ENCODE data around the gene ASF1B.

The ASF1B gene

GRCh38 chr19:14106840-14107239 lies 29.5 kb downstream of the ASF1B start:
- H3K27ac Mint-ChIP-seq: no peak overlapping the region
- H3K4me3 Mint-ChIP-seq: no peak overlapping the region
- no peak for TF ChIP-seq CTCF (IDR thresholded peaks at IDR 0.05; ENCODE audit: unreplicated experiment in 3 of 3)
- H3K9me3 Mint-ChIP-seq: no peaks in the 10 kb centered on the region
- H3K4me1 Mint-ChIP-seq: peaks cover 12% of the 10 kb centered on the region
- no peaks in the 10 kb centered on the region for H3K27me3 Mint-ChIP-seq (ENCODE audit: low read depth)
- H3K36me3 Mint-ChIP-seq (ENCODE audit: low read depth): peaks cover 33% of the 10 kb centered on the region

GRCh38 chr19:14105680-14106079 lies 30.7 kb downstream of the ASF1B start:
- TF ChIP-seq CTCF (IDR thresholded peaks at IDR 0.05; ENCODE audit: unreplicated experiment in 3 of 3): no peak
- no peaks in the 10 kb centered on the region for H3K27me3 Mint-ChIP-seq (ENCODE audit: low read depth)
- no peak overlapping the region for H3K27ac Mint-ChIP-seq
- peaks cover 7% of the 10 kb centered on the region for H3K4me1 Mint-ChIP-seq
- no peak overlapping the region for H3K4me3 Mint-ChIP-seq
- no peaks in the 10 kb centered on the region for H3K9me3 Mint-ChIP-seq
- H3K36me3 Mint-ChIP-seq (ENCODE audit: low read depth): peaks cover 38% of the 10 kb centered on the region

- no peaks in the 10 kb centered on the region for H3K9me3 Mint-ChIP-seq
- no peak for TF ChIP-seq CTCF (IDR thresholded peaks at IDR 0.05; ENCODE audit: unreplicated experiment in 3 of 3)
- H3K4me1 Mint-ChIP-seq: peaks cover 7% of the 10 kb centered on the region
- no peaks in the 10 kb centered on the region for H3K27me3 Mint-ChIP-seq (ENCODE audit: low read depth)
- H3K4me3 Mint-ChIP-seq: no peak overlapping the region
- H3K36me3 Mint-ChIP-seq (ENCODE audit: low read depth): peaks cover 39% of the 10 kb centered on the region
- no peak overlapping the region for H3K27ac Mint-ChIP-seq
These were observed 33.1 kb downstream of the ASF1B start for GRCh38 chr19:14103310-14103709.

GRCh38 chr19:14102756-14103155 lies 33.6 kb downstream of the ASF1B start:
- no peaks in the 10 kb centered on the region for H3K27me3 Mint-ChIP-seq (ENCODE audit: low read depth)
- peaks cover 3% of the 10 kb centered on the region for H3K4me1 Mint-ChIP-seq
- H3K4me3 Mint-ChIP-seq: no peak overlapping the region
- no peak for TF ChIP-seq CTCF (IDR thresholded peaks at IDR 0.05; ENCODE audit: unreplicated experiment in 3 of 3)
- no peak overlapping the region for H3K27ac Mint-ChIP-seq
- H3K9me3 Mint-ChIP-seq: no peaks in the 10 kb centered on the region
- peaks cover 40% of the 10 kb centered on the region for H3K36me3 Mint-ChIP-seq (ENCODE audit: low read depth)

GRCh38 chr19:14102102-14102696 lies 34.2 kb downstream of the ASF1B start:
- TF ChIP-seq CTCF (IDR thresholded peaks at IDR 0.05; ENCODE audit: unreplicated experiment in 3 of 3): no peak
- Mint-ChIP-seq H3K27me3 (ENCODE audit: low read depth) (no peaks in the 10 kb centered on the region), H3K9me3 (no peaks in the 10 kb centered on the region), H3K4me1 (peaks cover 2% of the 10 kb centered on the region), H3K36me3 (ENCODE audit: low read depth) (peaks cover 43% of the 10 kb centered on the region), H3K27ac (no peak overlapping the region), H3K4me3 (no peak overlapping the region)

GRCh38 chr19:14101003-14101545 lies 35.3 kb downstream of the ASF1B start:
- no peak for TF ChIP-seq CTCF (IDR thresholded peaks at IDR 0.05; ENCODE audit: unreplicated experiment in 3 of 3)
- H3K4me1 Mint-ChIP-seq: no peaks in the 10 kb centered on the region
- H3K27me3 Mint-ChIP-seq (ENCODE audit: low read depth): no peaks in the 10 kb centered on the region
- no peak overlapping the region for H3K4me3 Mint-ChIP-seq
- H3K9me3 Mint-ChIP-seq: no peaks in the 10 kb centered on the region
- H3K36me3 Mint-ChIP-seq (ENCODE audit: low read depth): peaks cover 45% of the 10 kb centered on the region
- H3K27ac Mint-ChIP-seq: no peak overlapping the region

Data from nephron (organoid).